ENCODE measurements around the gene FURIN.
"Not testable (repeated sequence)": the region's sequence is repeated elsewhere in the genome, so short reads cannot be mapped to it uniquely, and the experiment has no call there.

Gene FURIN

GRCh38 chr15:90883976-90884718 is 15.8 kb downstream of the FURIN start, which contains the start of gene FES:
FES (plus strand) TSS chr15:90884504; CDS start chr15:90885046, 542 bp downstream.
- no peak for DNase-seq

- no peak for DNase-seq
These were observed 16.5 kb downstream of the FURIN start for GRCh38 chr15:90884719-90885431.

DNA sequence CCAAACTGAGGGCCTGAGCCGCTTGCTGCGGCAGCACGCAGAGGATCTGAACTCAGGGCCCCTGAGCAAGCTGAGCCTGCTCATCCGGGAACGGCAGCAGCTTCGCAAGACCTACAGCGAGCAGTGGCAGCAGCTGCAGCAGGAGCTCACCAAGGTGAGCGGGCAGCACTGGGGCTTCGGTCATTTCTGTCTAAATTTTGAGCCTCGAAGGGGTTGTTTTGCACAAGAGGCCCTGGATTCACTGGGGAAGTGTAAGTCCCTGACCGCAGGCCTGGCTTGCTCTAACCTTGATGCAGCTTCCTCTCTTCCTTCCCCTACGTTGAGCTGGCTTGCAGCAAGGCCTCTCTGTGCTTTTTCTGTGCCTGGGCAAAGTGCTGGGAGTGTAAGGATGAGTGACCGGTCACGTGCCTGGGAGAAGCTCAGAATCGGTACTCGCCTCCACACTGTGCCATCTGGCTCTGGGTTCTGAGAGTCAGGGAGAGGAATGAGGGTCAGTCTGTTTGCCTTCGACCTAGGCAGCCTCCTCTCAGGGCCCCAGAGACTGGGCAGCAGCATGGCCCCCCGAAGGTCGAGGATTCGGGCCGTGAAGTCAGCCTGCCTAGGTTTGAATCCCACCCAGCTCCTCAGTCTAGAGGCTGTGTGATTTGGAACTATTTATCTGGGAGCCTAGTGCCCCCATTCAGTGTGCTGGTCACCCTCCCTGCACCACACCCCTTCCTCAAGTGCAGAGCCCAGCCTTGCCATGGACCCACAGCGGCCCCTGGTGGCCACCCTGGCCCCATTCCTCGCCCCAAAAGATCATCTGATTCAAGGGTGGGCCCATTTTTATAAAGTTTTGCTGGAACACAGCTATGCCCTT is 17.3 kb downstream of the FURIN start:
- no peak for DNase-seq

DNA sequence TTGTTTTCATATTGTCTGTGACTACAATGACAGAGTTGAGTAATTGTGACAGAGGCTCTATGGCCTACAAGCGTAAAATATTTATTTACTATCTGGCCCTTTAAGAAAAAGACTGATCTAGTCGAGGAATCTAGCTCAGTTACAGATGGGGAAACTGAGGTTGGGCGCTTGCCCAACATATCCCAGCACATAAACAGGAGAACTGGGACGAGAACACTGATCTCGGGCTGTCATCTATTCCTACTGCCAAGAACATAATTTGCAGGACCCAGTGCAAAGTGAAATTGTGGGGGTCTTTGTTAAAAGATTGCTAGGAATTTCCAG is 17.9 kb downstream of the FURIN start:
- no peak for DNase-seq

DNA sequence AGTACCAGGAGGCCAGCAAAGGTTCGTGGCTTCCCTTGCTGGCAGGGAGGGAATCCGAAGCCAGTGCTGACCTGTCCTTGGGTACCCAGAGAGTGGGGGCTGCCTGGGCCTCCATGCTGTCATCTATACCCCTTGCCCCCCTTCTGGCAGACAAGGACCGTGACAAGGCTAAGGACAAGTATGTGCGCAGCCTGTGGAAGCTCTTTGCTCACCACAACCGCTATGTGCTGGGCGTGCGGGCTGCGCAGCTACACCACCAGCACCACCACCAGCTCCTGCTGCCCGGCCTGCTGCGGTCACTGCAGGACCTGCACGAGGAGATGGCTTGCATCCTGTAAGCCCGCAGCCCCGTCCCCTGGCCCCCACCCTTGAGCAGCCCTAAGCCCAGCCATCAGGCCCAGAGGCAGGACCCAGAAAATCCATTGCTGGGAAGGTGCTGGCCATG is 18.7 kb downstream of the FURIN start:
- no peak for DNase-seq

DNA sequence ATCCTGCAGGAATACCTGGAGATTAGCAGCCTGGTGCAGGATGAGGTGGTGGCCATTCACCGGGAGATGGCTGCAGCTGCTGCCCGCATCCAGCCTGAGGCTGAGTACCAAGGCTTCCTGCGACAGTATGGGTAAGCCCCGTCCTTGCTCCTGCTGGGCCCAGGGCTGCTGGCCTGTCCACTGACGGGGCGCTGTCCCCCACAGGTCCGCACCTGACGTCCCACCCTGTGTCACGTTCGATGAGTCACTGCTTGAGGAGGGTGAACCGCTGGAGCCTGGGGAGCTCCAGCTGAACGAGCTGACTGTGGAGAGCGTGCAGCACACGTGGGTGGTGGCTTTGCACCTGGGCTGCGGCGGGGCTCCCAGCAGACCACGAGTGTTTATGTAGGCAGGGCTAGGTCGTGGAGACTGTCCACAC is 20.9 kb downstream of the FURIN start:
- DNase-seq: no peak

DNA sequence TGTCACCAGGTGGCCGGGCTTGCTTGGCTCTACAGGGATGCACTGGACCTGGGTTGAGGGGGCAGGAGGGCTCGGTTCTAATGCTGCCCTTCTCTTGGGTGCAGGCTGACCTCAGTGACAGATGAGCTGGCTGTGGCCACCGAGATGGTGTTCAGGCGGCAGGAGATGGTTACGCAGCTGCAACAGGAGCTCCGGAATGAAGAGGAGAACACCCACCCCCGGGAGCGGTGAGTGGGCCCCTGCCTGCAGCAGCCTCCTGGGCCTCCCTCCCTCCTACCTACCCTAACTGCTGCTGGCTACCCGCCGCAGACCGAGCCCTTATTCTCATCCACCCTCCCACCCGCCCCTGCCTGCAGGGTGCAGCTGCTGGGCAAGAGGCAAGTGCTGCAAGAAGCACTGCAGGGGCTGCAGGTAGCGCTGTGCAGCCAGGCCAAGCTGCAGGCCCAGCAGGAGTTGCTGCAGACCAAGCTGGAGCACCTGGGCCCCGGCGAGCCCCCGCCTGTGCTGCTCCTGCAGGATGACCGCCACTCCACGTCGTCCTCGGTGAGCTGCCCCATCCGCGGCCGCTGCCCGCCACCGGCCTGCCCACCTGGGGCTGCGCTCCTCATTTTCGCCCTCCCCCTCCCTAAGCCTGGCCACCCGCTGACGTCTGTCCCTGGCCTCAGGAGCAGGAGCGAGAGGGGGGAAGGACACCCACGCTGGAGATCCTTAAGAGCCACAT is 21.5 kb downstream of the FURIN start:
- DNase-seq: no peak

DNA sequence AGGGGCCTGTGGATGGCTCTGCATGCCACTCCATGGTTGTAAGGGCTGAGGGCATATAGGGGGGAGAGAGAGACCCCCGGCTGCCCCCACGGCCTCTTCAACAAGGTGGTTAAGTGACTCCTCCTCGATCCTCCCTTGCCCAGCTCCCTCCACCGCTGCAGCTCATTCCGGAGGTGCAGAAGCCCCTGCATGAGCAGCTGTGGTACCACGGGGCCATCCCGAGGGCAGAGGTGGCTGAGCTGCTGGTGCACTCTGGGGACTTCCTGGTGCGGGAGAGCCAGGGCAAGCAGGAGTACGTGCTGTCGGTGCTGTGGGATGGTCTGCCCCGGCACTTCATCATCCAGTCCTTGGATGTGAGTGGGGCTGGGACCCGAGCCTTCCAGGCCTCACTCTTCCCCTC is 22.5 kb downstream of the FURIN start:
- DNase-seq: no peak

DNA sequence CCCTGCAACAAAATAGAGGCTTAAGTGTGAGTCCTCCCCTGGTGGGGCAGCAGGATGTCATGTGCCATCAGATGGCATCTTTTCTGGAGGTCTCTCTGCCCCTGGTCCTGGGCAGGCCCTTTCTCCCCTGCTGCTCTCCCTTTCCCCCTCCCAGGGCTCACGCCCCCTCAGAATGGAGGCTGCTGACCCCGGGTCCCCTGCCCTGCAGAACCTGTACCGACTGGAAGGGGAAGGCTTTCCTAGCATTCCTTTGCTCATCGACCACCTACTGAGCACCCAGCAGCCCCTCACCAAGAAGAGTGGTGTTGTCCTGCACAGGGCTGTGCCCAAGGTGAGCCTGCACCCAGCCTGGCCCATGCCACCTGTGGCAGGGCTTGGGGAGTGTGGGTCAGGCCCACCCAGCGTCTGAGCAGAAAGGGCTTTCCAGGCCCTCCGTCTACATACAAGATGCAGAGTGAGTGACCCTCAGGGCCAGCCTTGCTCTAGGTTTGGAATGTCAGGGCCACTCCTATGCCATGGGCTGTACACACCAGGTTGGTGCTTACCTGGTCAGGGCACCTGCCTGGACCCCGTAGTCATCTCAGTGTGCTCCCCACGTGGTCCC is 23.1 kb downstream of the FURIN start:
- DNase-seq: no peak

DNA sequence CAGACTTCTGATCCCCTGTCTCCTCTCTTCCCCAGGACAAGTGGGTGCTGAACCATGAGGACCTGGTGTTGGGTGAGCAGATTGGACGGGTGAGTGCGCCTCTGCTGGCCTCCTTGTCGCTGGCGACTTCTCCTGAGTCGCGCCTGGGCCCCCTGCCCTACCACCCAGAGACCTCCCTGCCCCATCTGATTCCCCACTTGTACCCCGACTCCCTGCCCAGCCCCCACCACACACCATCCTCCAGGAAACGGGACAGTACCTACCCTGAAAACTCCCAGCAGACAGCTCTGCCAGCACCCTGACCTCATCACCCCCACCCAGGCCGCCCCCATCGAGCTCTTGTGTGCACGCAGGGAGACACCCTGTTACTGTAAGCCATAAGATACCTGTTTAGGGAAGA is 23.6 kb downstream of the FURIN start:
- no peak for DNase-seq

- DNase-seq: no peak
These were observed 24.2 kb downstream of the FURIN start for GRCh38 chr15:90892498-90893174.

DNA sequence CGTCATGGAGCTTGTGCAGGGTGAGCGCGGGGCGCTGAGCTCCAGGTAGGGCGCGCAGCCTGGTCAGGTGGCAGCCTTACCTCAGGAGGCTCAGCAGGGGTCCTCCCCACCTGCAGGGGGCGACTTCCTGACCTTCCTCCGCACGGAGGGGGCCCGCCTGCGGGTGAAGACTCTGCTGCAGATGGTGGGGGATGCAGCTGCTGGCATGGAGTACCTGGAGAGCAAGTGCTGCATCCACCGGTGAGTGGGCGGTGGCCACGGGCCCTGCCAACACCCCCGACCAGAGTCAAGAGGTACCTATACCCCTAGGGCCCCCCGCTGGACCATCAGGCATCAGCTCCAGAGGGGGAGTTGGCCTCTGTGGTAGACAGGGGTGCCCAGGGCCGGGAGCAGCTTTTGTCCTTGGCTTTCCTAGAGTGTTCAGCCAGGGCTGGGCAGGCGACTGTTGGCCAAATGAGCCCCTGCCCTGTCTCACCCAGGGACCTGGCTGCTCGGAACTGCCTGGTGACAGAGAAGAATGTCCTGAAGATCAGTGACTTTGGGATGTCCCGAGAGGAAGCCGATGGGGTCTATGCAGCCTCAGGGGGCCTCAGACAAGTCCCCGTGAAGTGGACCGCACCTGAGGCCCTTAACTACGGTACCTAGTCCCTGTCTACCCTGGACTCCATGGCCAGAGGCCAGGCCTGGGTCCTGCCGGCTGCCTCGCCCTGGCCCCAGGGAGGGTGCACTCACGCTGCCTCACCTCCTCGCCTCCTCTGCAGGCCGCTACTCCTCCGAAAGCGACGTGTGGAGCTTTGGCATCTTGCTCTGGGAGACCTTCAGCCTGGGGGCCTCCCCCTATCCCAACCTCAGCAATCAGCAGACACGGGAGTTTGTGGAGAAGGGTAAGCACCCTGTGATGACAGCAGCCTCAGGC is 25.0 kb downstream of the FURIN start:
- no peak for DNase-seq

- DNase-seq: no peak
These were observed 27.3 kb downstream of the FURIN start for GRCh38 chr15:90895571-90896117.

GRCh38 chr15:90897131-90897655 is 28.8 kb downstream of the FURIN start:
- not testable (repeated sequence) for DNase-seq

DNA sequence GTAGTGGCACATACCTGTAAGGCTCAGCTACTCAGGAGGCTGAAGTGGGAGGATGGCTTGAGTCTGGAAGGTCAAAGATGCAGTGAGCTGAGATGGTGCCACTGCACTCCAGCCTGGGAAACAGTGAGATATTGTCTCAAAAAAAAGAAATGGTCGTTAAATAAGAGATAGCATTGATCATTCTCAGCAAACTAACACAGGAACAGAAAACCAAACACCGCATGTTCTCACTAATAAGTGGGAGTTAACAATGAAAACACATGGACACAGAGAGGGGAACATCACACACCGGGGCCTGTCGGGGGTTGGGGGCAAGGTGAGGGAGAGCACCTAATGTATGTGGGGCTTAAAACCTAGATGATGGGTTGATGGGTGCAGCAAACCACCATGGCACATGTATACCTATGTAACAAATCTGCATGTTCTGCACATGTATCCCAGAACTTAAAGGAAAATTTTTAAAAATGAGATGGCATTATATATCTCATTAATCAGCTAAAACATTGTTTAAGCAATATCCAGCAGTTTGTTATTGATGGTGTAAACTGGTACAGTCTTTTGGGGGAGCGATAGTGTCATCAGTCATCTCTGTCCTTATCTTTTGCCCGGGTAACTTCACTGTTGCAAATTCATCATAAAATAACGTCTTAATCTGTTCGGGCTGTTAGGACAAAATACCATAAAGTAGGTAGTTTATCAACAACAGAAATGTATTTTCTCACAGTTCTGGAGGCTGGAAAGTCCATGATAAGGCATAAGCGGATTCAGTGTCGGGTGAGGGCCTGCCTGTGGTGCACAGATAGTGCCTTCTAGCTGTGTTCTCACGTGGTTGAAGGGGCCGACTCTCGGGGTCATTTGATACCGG is 33.0 kb downstream of the FURIN start:
- DNase-seq: no peak

GRCh38 chr15:90902040-90902839 is 33.9 kb downstream of the FURIN start:
- DNase-seq: peak; percentile 69

GRCh38 chr15:90902840-90903732 is 34.7 kb downstream of the FURIN start, which contains the start of gene MAN2A2:
MAN2A2 (plus strand) TSS chr15:90903302; CDS start chr15:90904208, 906 bp downstream.
- DNase-seq: peak; percentile 30
